Measurements from ENCODE around the gene TUB. TPM values are rescaled to one million over a fixed set of nuclear protein-coding genes. Genes with fewer than 3 reads are reported as not detected.

TUB gene
- total and polyA plus RNA-seq, 2 of the 8 experiments (the other 6 are each of a cell fraction or from before 2014, with no cell fraction given), result 15.3 to 31.3 TPM

DNA sequence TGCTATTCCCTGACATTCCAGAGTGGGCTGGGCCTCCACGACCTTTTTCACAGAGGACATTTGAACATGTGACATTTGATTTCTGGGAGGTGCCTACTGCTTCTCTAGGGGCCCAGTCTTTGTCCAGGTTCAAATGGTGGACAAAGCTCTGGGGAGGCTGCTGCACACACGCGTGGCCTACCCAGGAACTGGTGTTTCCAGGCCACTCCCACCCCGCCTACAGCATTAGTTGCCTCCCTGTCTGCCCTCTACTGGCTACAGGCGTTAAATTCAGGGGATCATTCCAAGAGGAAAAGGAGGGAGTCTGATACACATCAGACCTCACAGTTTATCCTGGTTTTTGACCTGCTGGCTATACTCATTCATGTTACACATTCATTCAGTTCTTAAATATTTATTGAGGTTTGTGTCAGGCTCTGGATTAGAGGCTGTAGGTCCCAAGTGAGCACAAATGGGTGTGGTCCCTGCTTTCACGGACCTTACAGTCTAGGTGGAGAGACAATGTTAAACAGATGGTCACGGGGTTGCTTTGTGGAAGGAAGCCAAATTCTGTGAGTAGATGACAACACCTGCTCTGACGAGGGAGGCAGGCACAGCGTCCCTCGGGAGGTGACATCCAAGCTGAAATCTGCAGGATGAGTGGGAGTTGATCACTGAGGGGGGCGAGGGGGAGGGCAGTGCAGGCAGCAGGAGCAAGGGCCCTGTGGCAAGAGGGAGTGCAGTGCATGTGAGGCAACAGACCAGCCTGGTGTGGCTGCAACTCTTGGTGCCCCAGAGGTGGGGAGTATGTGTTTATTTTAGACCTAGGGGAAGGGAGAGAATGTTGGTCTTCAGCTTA is 11.8 kb downstream of the TUB start:
- Histone ChIP-seq H3K79me1 (ENCODE audit: low read depth, low read length) (peaks cover 9% of the 10 kb centered on the region; the same call in 1 of the 2 replicates), H3K4me3 (ENCODE audit: extremely low read depth in 1 of 4, insufficient read depth in 2 of 4, low read depth in 3 of 4, low read length in 4 of 4) (no peak overlapping the region), H3K27me3 (replicated peaks in 1 of 4; ENCODE audit: control insufficient read depth in 3 of 4, extremely low read depth in 1 of 4, insufficient read depth in 3 of 4, low read length in 3 of 4) (no peaks in the 10 kb centered on the region; a peak in 2 of 7 replicates), H2BK5ac (ENCODE audit: low read depth, low read length) (no peak overlapping the region), H3K9me3 (ENCODE audit: insufficient read depth in 2 of 2, low read depth in 1 of 2, low read length in 1 of 2) (no peaks in the 10 kb centered on the region), H4K8ac (ENCODE audit: extremely low read depth, insufficient read depth, low read length) (peak overlapping the region; percentile 6; the same call in 1 of the 2 replicates), H3K23ac (ENCODE audit: insufficient read length) (no peak overlapping the region), H3K9ac (replicated peaks in 1 of 4; ENCODE audit: extremely low read depth in 1 of 4, low read depth in 3 of 4, low read length in 3 of 4) (no peak overlapping the region), H3K4ac (replicated peaks; ENCODE audit: insufficient read length, low read depth, low read length) (no peak overlapping the region), H3K79me2 (ENCODE audit: control insufficient read depth in 1 of 2, insufficient read depth in 2 of 2, low read length in 2 of 2) (peaks cover 0 to 4% of the 10 kb centered on the region in 2 experiments; a peak in 2 of 4 replicates), H3K23me2 (ENCODE audit: low read depth, low read length) (no peaks in the 10 kb centered on the region), H2BK120ac (replicated peaks; ENCODE audit: low read depth, low read length) (no peak overlapping the region), H2AFZ (ENCODE audit: low read length) (no peak overlapping the region), H3K27ac (ENCODE audit: low read depth, low read length) (no peak overlapping the region), H3K4me2 (ENCODE audit: insufficient read depth in 1 of 2, low read depth in 2 of 2, low read length in 2 of 2) (no peak overlapping the region), H3K36me3 (ENCODE audit: control insufficient read depth in 2 of 4, insufficient read depth in 4 of 4, low read length in 3 of 4) (peaks cover 2 to 11% (median 6%) of the 10 kb centered on the region in 4 experiments; a peak in 5 of 8 replicates), H4K20me1 (replicated peaks in 1 of 2; ENCODE audit: control insufficient read depth in 1 of 2, insufficient read depth in 2 of 2, low read length in 2 of 2) (peaks cover 12 to 26% of the 10 kb centered on the region in 2 experiments), H4K91ac (replicated peaks; ENCODE audit: insufficient read length, low read length) (no peak overlapping the region), H2BK12ac (ENCODE audit: low read depth, low read length) (no peak overlapping the region), H3K56ac (replicated peaks; ENCODE audit: insufficient read length, low read depth, low read length) (no peak overlapping the region), H3K14ac (ENCODE audit: insufficient read length) (no peak overlapping the region), H2AK5ac (ENCODE audit: low read depth, low read length) (no peak overlapping the region), H2BK20ac (ENCODE audit: low read length) (no peak overlapping the region), H2BK15ac (ENCODE audit: low read length) (no peak overlapping the region), H3K4me1 (replicated peaks in 1 of 4; ENCODE audit: control insufficient read depth in 3 of 4, insufficient read depth in 4 of 4, low read length in 3 of 4) (peaks cover 0 to 2% (median under 1%) of the 10 kb centered on the region in 4 experiments; a peak in 1 of 7 replicates), H3K18ac (ENCODE audit: extremely low read depth, low read length) (no peak overlapping the region), H4K5ac (ENCODE audit: insufficient read length, low read depth, low read length) (no peak overlapping the region)
- POLR2A ChIA-PET (ENCODE audit: partially characterized antibody), result interaction anchor here (1.1 to 2.6 kb wide), 3 partner anchors 11 to 98 kb away, joined by 5 to 10 read pairs (median 9); partner anchors contain the start of gene TUB
- CTCF ChIA-PET (ENCODE audit: partially characterized antibody), result interaction anchor here (0.8 to 30.2 kb wide), 21 partner anchors 8 to 190 kb away, joined by 3 to 1283 read pairs (median 8); partner anchors contain the start of gene TUB
- DNase-seq (ENCODE audit: low read depth in 1 of 2, low spot score in 2 of 2) (peak in 1 of 2 experiments; percentile 71), FAIRE-seq (peak; percentile 62)
- no peak for TF ChIP-seq GTF2F1 (IDR thresholded peaks at IDR 0.05; ENCODE audit: borderline replicate concordance, low read depth, low read length)
- TF ChIP-seq RAD21 (IDR thresholded peaks at IDR 0.05 in 1 of 2, conservative IDR thresholded peaks at IDR 0.05 in 1 of 2; ENCODE audit: low read depth in 2 of 2, low read length in 2 of 2), result peak; percentile 49 to 63
- no peak for TF ChIP-seq BRCA1 (IDR thresholded peaks at IDR 0.05; ENCODE audit: low read depth, low read length)
- TF ChIP-seq POLR2AphosphoS5 (IDR thresholded peaks at IDR 0.05; ENCODE audit: low read depth, low read length), result peak; percentile 50
- TF ChIP-seq, protein P1, sequence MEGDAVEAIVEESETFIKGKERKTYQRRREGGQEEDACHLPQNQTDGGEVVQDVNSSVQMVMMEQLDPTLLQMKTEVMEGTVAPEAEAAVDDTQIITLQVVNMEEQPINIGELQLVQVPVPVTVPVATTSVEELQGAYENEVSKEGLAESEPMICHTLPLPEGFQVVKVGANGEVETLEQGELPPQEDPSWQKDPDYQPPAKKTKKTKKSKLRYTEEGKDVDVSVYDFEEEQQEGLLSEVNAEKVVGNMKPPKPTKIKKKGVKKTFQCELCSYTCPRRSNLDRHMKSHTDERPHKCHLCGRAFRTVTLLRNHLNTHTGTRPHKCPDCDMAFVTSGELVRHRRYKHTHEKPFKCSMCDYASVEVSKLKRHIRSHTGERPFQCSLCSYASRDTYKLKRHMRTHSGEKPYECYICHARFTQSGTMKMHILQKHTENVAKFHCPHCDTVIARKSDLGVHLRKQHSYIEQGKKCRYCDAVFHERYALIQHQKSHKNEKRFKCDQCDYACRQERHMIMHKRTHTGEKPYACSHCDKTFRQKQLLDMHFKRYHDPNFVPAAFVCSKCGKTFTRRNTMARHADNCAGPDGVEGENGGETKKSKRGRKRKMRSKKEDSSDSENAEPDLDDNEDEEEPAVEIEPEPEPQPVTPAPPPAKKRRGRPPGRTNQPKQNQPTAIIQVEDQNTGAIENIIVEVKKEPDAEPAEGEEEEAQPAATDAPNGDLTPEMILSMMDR (IDR thresholded peaks at IDR 0.05; ENCODE audit: control extremely low read depth in 1 of 3, insufficient read depth in 1 of 3, low read depth in 1 of 3, low read length in 3 of 3), result peak; percentile 72 to 86 (median 79)
- TF ChIP-seq ZNF274 (IDR thresholded peaks at IDR 0.05; ENCODE audit: borderline replicate concordance, extremely low read depth, low read length), result no peak
- 58% methylated on average over 11 of the region's 11 CpGs; no CpG with 5 or more reads in 1 of the 2 experiments for WGBS, 2 experiments (ENCODE audit: extremely low coverage in 1 of 2, insufficient coverage in 1 of 2, insufficient read length in 1 of 2, insufficient replicate concordance in 2 of 2, low coverage in 1 of 2, low lambda C conversion rate in 2 of 2, missing lambda C conversion rate in 1 of 2)
